Left cardiac atrium (tissue), 4 donors: ENCODE measurements around the gene ISG15. TPM values are rescaled to one million over a fixed set of nuclear protein-coding genes. Genes with fewer than 3 reads are reported as not detected.

Source experiments
- ATAC-seq, 2 donors: fragments of 200-7000 bp; cut with Tn5 transposase; one replicate each; pipeline ENCODE4 v1.9.1; 2020; ENCODE audit warnings: mild to moderate bottlenecking in 2 of 2, moderate library complexity in 2 of 2
- DNase-seq: peaks from one replicate; pipeline ENCODE4 v3.0.0-alpha.2; 2020
- intact Hi-C, 2 donors: fragments of 100-400 bp; cut with DNase I; formaldehyde crosslinking; loops; one replicate each; pipeline versions ENCODE4 v1.14.1 to v1.15.1; 2022 to 2023
- total RNA-seq, 2 donors: library from RNA; stranded (reverse); fragmentation: NEBNext Ultra II Directional; extraction: Animal tissue kit (Norgen Biotek cat#: 25700); gene quantifications; one replicate each; pipeline ENCODE4 v1.2.1, GENCODE V29; 2021
- donor health status: DM: no; HTN: yes; CAD: no.
- donor health status: DM: no; HTN: yes; CAD: no; lungs with severe emphysema.
- donor health status: DM: yes; HTN: yes; CAD: no.
- donor health status: Dilated cardiomyopathy.

Gene ISG15
- total RNA-seq, 2 donors from 2014 or later: 13.4 to 42.3 TPM

- intact Hi-C loops: no loop called here
- no peak for DNase-seq
- no peak for ATAC-seq
These were observed 24.4 kb downstream of the ISG15 start for GRCh38 chr1:1037366-1038327.

DNA sequence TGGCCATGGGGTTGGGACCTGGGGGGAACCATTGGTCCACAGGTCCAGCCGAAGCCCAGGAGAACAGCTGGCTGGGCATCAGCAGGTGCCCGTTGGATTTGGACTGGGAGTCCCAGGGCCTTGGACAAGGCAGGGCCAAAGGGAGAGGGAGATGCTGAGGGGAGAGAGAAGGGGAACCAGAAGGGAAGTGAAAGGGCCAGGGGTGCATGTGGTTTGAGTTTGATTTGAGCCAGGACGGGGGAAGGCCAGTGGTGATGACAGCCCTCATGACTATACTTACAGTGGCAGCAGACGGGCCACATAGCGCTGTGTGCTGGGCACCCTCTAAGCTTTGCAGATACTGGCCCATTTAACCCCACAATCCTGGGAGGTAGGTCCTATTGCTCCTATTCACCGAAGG, 25.4 kb downstream of the ISG15 start:
- intact Hi-C loops: no loop called here
- DNase-seq (no peak), ATAC-seq (no peak)

DNA sequence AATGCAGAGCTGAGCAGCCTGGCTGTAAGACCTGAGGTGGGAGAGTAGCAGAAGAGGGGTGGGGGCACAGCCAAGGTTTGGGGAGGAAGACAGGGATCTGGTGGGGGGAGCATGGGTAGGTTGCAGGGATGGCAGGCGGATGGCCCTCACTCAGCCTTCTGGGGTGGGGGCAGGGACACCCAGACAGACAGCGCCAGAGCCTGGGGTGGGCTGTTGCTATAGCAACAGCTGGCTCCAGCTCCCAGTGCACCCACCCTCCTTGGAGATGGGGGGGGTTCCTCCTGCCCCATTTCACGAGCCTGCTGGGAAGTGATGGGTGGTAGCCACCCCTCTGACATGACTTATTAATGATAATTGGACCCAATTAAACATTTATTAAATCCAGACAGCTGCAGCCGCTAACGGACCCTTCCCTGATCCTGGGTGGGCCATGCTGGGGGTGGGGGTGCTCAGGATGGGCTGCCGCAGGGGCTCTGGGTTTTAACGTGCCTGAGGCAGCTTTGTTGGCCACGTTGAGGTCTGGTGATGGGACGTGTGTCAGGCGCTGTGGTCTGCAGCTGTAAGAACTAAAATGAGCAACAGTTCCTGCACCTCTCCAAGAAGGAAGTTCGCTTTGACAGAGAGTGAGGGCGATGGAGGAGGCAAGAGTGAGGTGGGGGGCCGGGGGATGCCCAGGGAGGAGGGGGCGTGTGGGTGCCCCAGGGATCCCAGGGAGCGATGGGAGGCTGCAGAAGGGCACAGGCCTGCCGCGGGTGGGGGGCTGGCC, 26.0 kb downstream of the ISG15 start:
- ATAC-seq: no peak
- intact Hi-C loops: no loop called here
- no peak for DNase-seq

DNA sequence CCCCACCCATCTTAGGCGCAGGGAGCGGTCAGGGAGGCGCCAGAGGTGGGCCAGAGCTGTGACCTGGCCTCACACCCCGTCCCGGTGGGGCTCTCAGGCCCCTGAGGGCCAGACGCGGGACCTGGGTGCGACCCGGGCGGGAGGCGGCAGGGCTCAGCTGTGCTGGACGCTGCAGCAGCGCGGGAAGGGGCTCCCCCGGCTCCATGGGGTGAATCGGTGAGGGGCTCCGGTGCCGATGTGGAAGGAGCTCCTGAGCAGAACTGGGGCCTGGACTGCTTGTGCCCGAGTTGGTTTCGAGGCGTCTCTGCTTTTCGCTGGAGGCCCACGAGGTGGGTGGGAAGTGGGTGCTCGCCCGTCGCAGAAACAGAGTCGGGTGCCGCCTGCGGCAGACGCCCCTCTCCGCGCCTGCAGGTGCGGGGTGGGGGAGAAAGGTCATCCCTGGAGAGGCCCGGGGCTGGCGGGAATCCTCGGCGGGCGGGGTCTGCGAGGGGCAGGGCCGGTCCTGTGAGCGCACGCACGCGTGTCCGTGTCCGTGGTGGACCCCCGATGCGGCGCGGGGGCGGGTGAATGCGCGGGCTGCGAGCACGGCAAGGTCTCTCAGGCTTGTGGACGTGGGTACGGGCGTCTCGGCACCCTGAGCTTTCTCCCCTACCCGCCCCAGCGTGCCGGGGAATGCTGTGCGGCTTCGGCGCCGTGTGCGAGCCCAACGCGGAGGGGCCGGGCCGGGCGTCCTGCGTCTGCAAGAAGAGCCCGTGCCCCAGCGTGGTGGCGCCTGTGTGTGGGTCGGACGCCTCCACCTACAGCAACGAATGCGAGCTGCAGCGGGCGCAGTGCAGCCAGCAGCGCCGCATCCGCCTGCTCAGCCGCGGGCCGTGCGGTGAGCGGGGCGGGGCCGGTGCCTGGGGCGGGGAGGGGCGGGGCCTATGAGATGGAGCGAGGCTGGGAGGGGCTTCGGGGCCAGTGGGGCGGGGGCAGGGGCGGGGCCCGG, 27.0 kb downstream of the ISG15 start:
- DNase-seq (peak; percentile 77), ATAC-seq (peak; percentile 86 to 89)
- intact Hi-C loops: no loop called here

DNA sequence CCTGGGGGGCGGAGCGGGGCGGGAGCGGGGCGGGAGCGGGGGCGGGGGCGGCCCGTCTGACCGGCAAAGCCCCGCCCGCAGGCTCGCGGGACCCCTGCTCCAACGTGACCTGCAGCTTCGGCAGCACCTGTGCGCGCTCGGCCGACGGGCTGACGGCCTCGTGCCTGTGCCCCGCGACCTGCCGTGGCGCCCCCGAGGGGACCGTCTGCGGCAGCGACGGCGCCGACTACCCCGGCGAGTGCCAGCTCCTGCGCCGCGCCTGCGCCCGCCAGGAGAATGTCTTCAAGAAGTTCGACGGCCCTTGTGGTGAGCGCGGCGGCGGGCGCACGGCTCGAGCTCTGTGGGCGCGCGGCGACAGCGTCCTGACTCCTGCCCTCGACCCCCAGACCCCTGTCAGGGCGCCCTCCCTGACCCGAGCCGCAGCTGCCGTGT, 27.8 kb downstream of the ISG15 start:
- intact Hi-C loops: no loop called here
- ATAC-seq (peak in 1 of 2 donors; percentile 3), DNase-seq (no peak)

DNA sequence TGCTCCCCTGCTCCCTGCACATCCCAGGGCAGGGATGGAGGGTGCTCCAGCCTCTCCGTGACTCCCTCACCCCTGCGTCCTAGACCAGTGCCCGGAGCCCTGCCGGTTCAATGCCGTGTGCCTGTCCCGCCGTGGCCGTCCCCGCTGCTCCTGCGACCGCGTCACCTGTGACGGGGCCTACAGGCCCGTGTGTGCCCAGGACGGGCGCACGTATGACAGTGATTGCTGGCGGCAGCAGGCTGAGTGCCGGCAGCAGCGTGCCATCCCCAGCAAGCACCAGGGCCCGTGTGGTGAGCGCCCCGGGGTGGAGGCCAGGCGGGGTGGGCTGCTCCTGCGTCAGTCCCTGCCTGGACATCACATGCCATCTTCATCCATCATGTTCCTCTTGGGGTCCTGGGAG, 28.6 kb downstream of the ISG15 start:
- ATAC-seq: no peak
- DNase-seq: no peak
- intact Hi-C loops: no loop called here

GRCh38 chr1:1042835-1043234, 29.5 kb downstream of the ISG15 start:
- intact Hi-C loops: no loop called here

DNA sequence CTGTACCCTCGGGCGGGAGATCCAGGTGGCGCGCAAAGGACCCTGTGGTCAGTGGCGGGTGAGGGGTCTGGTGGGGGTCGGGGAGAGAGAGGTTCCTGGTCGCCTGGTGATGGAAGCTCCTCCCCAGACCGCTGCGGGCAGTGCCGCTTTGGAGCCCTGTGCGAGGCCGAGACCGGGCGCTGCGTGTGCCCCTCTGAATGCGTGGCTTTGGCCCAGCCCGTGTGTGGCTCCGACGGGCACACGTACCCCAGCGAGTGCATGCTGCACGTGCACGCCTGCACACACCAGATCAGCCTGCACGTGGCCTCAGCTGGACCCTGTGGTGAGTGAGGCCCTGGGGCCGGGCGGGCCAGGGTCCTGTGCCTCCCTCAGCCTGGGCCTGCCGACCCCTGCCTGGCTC, 30.1 kb downstream of the ISG15 start:
- ATAC-seq: no peak

More at GRCh38 chr1:1042835-1043234, 29.5 kb downstream of the ISG15 start:
- ATAC-seq (no peak), DNase-seq (no peak)

DNA sequence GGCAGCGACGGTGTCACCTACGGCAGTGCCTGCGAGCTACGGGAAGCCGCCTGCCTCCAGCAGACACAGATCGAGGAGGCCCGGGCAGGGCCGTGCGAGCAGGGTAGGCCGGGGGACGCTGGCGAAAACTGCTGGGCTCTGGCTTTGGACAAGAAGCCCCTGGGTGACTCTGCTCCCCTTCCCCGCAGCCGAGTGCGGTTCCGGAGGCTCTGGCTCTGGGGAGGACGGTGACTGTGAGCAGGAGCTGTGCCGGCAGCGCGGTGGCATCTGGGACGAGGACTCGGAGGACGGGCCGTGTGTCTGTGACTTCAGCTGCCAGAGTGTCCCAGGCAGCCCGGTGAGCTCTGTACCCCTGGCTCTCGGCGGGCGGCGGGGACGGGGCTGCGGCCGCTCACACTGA, 30.6 kb downstream of the ISG15 start:
- ATAC-seq: no peak
- intact Hi-C loops: no loop called here
- DNase-seq: no peak

More for the DNA sequence above, 30.1 kb downstream of the ISG15 start:
- intact Hi-C loops: no loop called here
- no peak for DNase-seq

DNA sequence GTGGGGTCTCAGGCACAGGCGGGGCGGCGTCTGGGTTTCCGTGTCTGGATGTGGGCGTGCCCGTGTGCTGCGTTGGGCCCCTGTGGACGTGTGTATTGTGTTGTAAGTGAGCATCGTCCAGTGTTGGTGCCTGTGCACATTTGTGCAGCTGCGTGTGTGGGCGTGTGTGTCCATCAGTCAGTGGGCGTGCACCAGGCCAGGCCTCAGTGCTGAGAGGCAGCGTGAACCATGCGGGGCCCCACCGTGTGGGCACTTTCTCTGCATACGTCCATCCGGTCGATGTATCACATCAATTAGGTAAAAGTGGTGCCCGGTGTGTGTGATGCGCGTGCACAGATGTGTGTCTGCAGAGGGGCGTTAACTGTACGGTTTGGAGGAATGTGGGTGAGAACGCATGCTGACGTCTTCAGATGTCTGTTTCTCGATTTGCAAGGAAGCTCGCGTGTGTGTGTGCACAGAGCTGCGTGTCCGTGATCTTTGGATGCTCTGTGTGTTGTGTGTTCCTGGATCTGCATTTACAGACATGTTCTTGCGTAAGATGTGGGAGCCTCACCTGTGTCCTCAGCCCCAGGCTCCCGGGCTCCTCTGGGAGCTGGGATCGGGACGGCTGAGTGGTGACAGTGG, 31.3 kb downstream of the ISG15 start:
- DNase-seq (no peak), ATAC-seq (no peak)
- intact Hi-C loops: no loop called here

DNA sequence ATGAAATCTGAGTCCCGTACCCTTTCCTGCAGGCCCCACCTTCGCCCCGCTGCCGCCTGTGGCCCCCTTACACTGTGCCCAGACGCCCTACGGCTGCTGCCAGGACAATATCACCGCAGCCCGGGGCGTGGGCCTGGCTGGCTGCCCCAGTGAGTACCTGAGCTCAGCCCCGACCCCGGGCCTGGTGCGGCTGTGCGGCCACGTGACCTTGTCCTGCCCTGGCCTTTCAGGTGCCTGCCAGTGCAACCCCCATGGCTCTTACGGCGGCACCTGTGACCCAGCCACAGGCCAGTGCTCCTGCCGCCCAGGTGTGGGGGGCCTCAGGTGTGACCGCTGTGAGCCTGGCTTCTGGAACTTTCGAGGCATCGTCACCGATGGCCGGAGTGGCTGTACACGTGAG, 31.8 kb downstream of the ISG15 start:
- intact Hi-C loops: no loop called here

GRCh38 chr1:1046243-1046642, 32.9 kb downstream of the ISG15 start:
- DNase-seq (no peak), ATAC-seq (no peak)
- intact Hi-C loops: no loop called here

More for the DNA sequence above, 31.8 kb downstream of the ISG15 start:
- no peak for ATAC-seq
- no peak for DNase-seq

DNA sequence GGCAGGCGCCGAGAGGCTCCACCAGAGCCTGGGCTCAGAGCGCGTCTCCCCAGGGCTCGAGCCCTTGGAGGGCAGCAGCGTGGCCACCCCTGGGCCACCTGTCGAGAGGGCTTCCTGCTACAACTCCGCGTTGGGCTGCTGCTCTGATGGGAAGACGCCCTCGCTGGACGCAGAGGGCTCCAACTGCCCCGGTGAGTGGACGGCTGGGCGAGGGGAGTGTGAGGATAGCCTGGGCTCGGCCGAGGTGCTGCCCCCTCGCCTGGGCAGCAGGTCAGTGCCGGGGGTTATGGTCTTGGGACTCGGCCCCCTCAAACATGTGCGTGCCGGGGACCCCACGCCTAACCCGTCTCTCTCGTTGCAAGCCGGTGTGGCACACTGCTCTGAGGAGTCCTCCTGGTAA, 33.5 kb downstream of the ISG15 start:
- intact Hi-C loops: no loop called here
- ATAC-seq: no peak
- DNase-seq: no peak

DNA sequence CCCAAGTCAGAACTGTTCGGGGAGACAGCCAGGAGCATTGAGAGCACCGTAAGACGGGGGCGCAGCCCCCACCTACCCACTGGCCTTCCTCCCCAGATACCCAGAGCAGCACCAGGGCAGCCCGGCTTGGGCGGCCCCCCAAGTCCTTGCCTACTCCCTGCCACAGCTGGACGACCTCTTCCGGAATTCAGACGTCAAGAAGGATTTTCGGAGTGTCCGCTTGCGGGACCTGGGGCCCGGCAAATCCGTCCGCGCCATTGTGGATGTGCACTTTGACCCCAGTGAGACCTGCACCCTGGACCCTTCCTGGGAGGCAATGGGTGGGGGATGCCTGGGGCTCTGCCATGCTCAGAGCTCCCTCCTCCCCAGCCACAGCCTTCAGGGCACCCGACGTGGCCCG, 34.1 kb downstream of the ISG15 start:
- DNase-seq (no peak), ATAC-seq (no peak)
- intact Hi-C loops: no loop called here

GRCh38 chr1:1047963-1048362, 34.7 kb downstream of the ISG15 start:
- no peak for ATAC-seq
- DNase-seq: no peak
- intact Hi-C loops: no loop called here

DNA sequence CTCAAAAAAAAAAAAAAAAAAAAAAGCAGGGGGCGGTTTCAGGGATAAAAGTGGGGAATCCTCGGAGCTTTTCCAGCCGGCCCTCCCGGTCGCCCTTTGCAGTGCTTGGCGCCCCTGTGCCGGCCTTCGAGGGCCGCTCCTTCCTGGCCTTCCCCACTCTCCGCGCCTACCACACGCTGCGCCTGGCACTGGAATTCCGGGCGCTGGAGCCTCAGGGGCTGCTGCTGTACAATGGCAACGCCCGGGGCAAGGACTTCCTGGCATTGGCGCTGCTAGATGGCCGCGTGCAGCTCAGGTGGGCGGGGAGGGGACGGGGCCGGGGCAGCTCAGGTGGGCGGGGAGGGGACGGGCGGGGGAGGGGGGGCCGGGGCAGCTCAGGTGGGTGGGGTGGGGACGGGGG, 35.5 kb downstream of the ISG15 start:
- no peak for ATAC-seq
- DNase-seq: no peak
- intact Hi-C loops: no loop called here

DNA sequence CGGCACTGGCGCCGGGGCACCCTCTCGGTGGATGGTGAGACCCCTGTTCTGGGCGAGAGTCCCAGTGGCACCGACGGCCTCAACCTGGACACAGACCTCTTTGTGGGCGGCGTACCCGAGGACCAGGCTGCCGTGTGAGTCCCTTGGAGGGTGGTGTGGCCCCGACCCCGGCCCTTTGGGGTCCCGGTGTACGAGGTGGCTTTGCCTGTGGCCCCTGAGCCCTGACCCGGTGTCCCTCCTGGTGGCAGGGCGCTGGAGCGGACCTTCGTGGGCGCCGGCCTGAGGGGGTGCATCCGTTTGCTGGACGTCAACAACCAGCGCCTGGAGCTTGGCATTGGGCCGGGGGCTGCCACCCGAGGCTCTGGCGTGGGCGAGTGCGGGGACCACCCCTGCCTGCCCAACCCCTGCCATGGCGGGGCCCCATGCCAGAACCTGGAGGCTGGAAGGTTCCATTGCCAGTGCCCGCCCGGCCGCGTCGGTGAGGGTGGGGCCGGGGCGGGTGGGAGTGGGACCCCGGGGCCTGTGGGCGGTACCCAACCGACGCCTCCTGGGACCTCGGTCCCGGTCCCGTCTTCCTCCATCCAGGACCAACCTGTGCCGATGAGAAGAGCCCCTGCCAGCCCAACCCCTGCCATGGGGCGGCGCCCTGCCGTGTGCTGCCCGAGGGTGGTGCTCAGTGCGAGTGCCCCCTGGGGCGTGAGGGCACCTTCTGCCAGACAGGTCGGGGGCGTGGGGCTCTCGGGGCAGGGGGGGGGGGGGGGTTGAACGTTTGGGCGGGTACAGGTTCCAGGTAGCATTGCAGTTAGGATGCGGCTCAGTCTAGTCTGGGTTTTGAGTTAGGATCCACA, 36.2 kb downstream of the ISG15 start:
- DNase-seq: no peak
- no peak for ATAC-seq
- intact Hi-C loops: no loop called here

DNA sequence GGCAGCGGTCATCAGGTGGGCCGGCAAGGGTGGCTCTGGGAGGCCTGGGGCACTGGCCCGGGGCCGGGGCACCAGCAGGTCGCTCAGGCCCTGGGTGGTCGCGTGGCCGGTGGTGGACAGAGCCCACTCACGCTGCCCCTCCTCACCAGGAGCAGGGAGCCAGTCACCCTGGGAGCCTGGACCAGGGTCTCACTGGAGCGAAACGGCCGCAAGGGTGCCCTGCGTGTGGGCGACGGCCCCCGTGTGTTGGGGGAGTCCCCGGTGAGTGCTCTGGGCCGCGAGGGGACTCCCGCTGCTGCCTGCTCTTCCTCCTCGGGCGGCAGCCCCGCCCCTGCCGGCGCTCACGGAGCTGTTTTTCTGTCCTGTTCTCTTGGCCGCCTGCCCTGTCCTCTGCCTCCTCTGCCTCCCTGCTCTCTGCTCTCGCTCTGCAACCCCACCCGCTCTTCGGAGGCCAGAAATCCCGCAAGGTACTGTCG, 37.3 kb downstream of the ISG15 start:
- intact Hi-C loops: no loop called here
- peak; percentile 62 for DNase-seq
- peak in 1 of 2 donors; percentile 27 for ATAC-seq
